GM06990 (cell line): ENCODE results near the gene RNF13.

Experiments used
- DNase-seq: peaks from one replicate; pipeline ENCODE4 v3.0.0-alpha.2; 2011; ENCODE audit not compliant: insufficient read length; ENCODE audit errors: extremely low read depth
- H3K27me3 ChIP-seq: replicated peaks from 2 replicates; pipeline ENCODE4 v1.6.0; 2011; ENCODE audit warnings: low read length; ENCODE audit not compliant: control insufficient read depth, insufficient read depth
- H3K36me3 ChIP-seq: 2 replicates; pipeline ENCODE4 v1.5.1; 2011; ENCODE audit warnings: low read length; ENCODE audit not compliant: control insufficient read depth, insufficient read depth
- H3K4me3 ChIP-seq: replicated peaks from 2 replicates; pipeline ENCODE4 v1.5.1; 2011; ENCODE audit warnings: low read depth, mild to moderate bottlenecking, control low read depth, low read length
- CTCF ChIP-seq: IDR thresholded peaks from 2 replicates; pipeline ENCODE4 v1.5.1; 2011; ENCODE audit warnings: low read length, control low read depth, mild to moderate bottlenecking, inconsistent platforms; ENCODE audit not compliant: insufficient read depth, poor library complexity, severe bottlenecking

RNF13 gene

GRCh38 chr3:149901770-149902169 lies 88.8 kb downstream of the RNF13 start:
- TF ChIP-seq CTCF = no peak
- DNase-seq = no peak
- Histone ChIP-seq H3K36me3 (no peaks in the 10 kb centered on the region; the same call in 1 of the 2 replicates), H3K27me3 (no peaks in the 10 kb centered on the region), H3K4me3 (no peak overlapping the region)

GRCh38 chr3:149902498-149903139 lies 89.6 kb downstream of the RNF13 start:
- Histone ChIP-seq H3K4me3 (no peak overlapping the region), H3K36me3 (no peaks in the 10 kb centered on the region; the same call in 1 of the 2 replicates), H3K27me3 (no peaks in the 10 kb centered on the region)
- no peak for DNase-seq
- no peak for TF ChIP-seq CTCF

- H3K27me3 ChIP-seq = no peaks in the 10 kb centered on the region
Measured at GRCh38 chr3:149906036-149906435, 93.0 kb downstream of the RNF13 start.

GRCh38 chr3:149908424-149908957 lies 95.5 kb downstream of the RNF13 start:
- Histone ChIP-seq H3K36me3 (no peaks in the 10 kb centered on the region), H3K27me3 (no peaks in the 10 kb centered on the region), H3K4me3 (no peak overlapping the region)
- no peak for TF ChIP-seq CTCF
- DNase-seq = no peak

More at GRCh38 chr3:149906036-149906435, 93.0 kb downstream of the RNF13 start:
- DNase-seq = no peak
- Histone ChIP-seq H3K36me3 (no peaks in the 10 kb centered on the region), H3K4me3 (no peak overlapping the region)
- no peak for TF ChIP-seq CTCF

GRCh38 chr3:149909923-149910322 lies 96.9 kb downstream of the RNF13 start:
- Histone ChIP-seq H3K4me3 (no peak overlapping the region), H3K36me3 (no peaks in the 10 kb centered on the region), H3K27me3 (no peaks in the 10 kb centered on the region)
- TF ChIP-seq CTCF = no peak
- DNase-seq = no peak
